GM18909 (cell line): ENCODE data around the gene IFNW1.

ENCODE experiments used
- ATAC-seq: cut with Tn5 transposase; IDR thresholded peaks from one replicate; pipeline ENCODE4 v1.9.1; 2021; ENCODE audit warnings: mild to moderate bottlenecking; ENCODE audit not compliant: unreplicated experiment, poor library complexity

Gene IFNW1

DNA sequence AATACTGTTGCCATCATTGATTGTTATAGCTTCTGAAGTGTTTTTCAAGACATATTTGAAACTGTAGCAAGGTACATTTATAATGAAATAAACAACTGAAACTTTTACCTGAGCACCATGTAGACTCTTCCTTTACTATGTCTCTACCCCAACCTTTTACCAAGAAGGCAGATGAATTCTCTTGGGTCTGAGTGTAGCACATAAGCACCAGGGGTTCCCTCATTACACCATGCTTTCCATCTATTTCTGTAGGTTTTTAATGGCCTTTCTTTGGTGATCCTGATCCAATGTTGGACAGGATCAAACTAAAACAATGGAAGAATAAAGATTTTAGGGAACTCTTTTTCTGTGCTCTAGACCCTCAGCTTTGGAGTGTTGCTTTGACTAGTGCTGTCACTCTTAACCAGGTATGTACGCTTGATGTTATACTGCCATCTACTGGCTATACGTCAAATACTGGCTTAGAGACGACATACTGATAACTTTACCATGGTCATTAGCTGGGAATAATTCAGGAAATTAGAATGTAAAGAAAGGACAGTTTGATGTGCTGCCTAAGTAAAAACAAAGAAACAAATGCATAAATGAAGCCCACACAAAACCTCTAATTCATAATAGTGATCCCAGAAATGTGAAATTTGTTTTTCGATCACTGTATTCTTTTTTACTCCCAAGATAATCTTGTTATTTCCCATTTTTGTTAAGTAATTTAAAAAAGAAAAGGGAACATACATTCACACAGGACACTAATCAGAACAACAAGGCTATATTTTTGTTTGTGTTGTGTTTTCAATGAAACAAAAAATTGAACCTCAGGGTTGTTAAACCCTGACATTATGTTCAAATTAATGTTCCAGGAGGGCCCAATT is 30.7 kb downstream of the IFNW1 start:
- ATAC-seq: peak; percentile 92

DNA sequence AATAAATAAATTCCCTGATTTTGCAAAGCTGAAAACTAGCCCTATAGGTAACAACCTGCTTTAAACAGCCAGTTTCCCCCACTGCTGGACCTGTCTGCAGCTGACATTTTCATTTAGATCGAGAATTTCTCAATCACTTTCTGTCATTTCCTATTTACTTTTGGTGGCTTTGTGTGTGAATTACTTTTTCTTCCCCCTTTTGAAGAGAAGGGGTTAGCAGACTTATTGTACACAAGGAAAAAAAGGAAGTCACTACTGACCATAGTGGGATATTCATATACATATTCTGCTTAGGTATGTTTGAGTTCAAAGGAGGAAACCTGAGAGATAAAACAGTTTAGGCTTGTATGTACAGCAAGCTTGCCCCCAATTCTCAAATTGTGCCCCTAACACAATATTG is 36.8 kb downstream of the IFNW1 start:
- ATAC-seq: no peak

DNA sequence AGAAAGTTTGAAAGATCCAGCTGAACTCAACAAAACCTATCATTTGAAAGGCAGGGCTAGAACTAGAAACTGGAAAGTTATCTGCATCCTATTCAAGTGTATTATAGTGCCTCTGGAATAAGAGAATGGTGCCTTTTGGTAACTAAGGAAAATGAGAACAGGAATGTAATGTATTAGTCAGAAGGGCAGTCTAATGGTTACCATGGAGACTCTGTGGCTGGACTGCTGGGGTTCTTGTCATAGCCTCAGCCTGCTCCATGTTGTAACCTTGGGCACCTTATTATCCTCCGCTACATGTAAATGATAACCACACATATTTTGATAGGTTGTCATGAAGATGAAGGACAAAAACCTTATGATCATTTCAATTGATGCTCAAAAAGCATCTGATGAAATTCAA is 39.3 kb downstream of the IFNW1 start:
- ATAC-seq: no peak

GRCh38 chr9:21097817-21098216 is 43.8 kb downstream of the IFNW1 start:
- ATAC-seq: no peak

DNA sequence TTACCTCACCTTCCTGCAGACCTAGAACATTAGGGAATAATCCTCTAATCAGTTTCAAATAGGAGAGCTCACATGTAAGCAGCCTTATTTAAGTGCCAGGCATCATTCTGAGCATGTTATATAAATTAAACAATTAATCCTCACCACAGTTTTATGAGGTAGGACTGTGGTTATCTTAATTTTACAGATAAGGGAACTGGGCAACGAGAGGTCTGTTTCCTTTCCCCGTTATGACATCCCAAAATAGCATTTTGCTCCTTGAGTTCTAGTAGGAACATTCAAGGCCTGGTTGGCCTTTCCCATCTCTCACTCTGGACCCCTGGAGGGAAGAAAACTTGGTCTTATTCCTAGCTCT is 44.8 kb downstream of the IFNW1 start:
- ATAC-seq: no peak

- peak; percentile 88 for ATAC-seq
These were observed 45.3 kb downstream of the IFNW1 start for GRCh38 chr9:21096172-21096900.

- no peak for ATAC-seq
These were observed 46.1 kb downstream of the IFNW1 start for GRCh38 chr9:21095561-21095960.
